HG03045 (cell line): ENCODE results near the gene ZMYND8.

Experiments
- ATAC-seq: cut with Tn5 transposase; IDR thresholded peaks from one replicate; pipeline ENCODE4 v1.9.1; 2021; ENCODE audit warnings: mild to moderate bottlenecking, moderate library complexity; ENCODE audit not compliant: unreplicated experiment

The ZMYND8 gene

GRCh38 chr20:47233333-47234188 lies 122.9 kb downstream of the ZMYND8 start:
- no peak for ATAC-seq

- ATAC-seq = no peak
These were observed 124.0 kb downstream of the ZMYND8 start for GRCh38 chr20:47232518-47232917.

GRCh38 chr20:47231382-47232039 lies 125.0 kb downstream of the ZMYND8 start:
- ATAC-seq = no peak

- no peak for ATAC-seq
These were observed 125.7 kb downstream of the ZMYND8 start for GRCh38 chr20:47230811-47231256.

- no peak for ATAC-seq
These were observed 127.8 kb downstream of the ZMYND8 start for GRCh38 chr20:47228654-47229053.

GRCh38 chr20:47227576-47227975 lies 128.9 kb downstream of the ZMYND8 start:
- no peak for ATAC-seq

- no peak for ATAC-seq
These were observed 129.4 kb downstream of the ZMYND8 start for GRCh38 chr20:47227119-47227518.

GRCh38 chr20:47225458-47225857 lies 131.0 kb downstream of the ZMYND8 start:
- no peak for ATAC-seq

- ATAC-seq = no peak
These were observed 131.6 kb downstream of the ZMYND8 start for GRCh38 chr20:47224857-47225256.

GRCh38 chr20:47224300-47224791 lies 132.2 kb downstream of the ZMYND8 start:
- ATAC-seq = no peak

GRCh38 chr20:47223896-47224295 lies 132.6 kb downstream of the ZMYND8 start:
- ATAC-seq = no peak

- ATAC-seq = no peak
These were observed 133.9 kb downstream of the ZMYND8 start for GRCh38 chr20:47222468-47223119.

- no peak for ATAC-seq
These were observed 135.4 kb downstream of the ZMYND8 start for GRCh38 chr20:47221036-47221625.

GRCh38 chr20:47220161-47220582 lies 136.3 kb downstream of the ZMYND8 start:
- ATAC-seq = no peak

- no peak for ATAC-seq
These were observed 138.7 kb downstream of the ZMYND8 start for GRCh38 chr20:47217482-47218446.

- no peak for ATAC-seq
These were observed 139.6 kb downstream of the ZMYND8 start for GRCh38 chr20:47216819-47217410.

- no peak for ATAC-seq
These were observed 140.7 kb downstream of the ZMYND8 start for GRCh38 chr20:47215653-47216397.

- ATAC-seq = no peak
These were observed 142.5 kb downstream of the ZMYND8 start for GRCh38 chr20:47213966-47214365.
